Fibroblast of the conjunctiva (primary cell): ENCODE measurements around the gene LZTS2.
"Not testable (repeated sequence)": the region's sequence is repeated elsewhere in the genome, so short reads cannot be mapped to it uniquely, and the experiment has no call there.

Experiments used
- DNase-seq: peaks from one replicate; pipeline ENCODE4 v3.0.0-alpha.2; 2010; ENCODE audit warnings: low read depth

Gene LZTS2

GRCh38 chr10:100999742-101000126, at the start of gene LZTS2:
TSS of gene LZTS2 (plus strand) at chr10:100999808. CDS start at chr10:101002539, 2,731 bp downstream.
- DNase-seq = no peak

- no peak for DNase-seq
Measured at GRCh38 chr10:100960251-100960650, 39.4 kb upstream of the LZTS2 start.

GRCh38 chr10:100962351-100963080, 37.1 kb upstream of the LZTS2 start:
- DNase-seq = no peak

GRCh38 chr10:100963826-100964225, 35.8 kb upstream of the LZTS2 start:
- no peak for DNase-seq

GRCh38 chr10:100965820-100966219, 33.8 kb upstream of the LZTS2 start:
- DNase-seq = no peak

- no peak for DNase-seq
Measured at GRCh38 chr10:100966887-100967286, 32.7 kb upstream of the LZTS2 start.

GRCh38 chr10:100967332-100967731, 32.3 kb upstream of the LZTS2 start:
- no peak for DNase-seq

- no peak for DNase-seq
Measured at GRCh38 chr10:100968062-100968736, 31.4 kb upstream of the LZTS2 start.

GRCh38 chr10:100968863-100969186, 30.8 kb upstream of the LZTS2 start:
- DNase-seq = no peak

- no peak for DNase-seq
Measured at GRCh38 chr10:100969187-100970075, 30.2 kb upstream of the LZTS2 start, which contains the start of gene SEMA4G. TSS of gene SEMA4G (plus strand) at chr10:100969504. CDS start at chr10:100972913, 3,409 bp downstream.

- no peak for DNase-seq
Measured at GRCh38 chr10:100970076-100970913, 29.3 kb upstream of the LZTS2 start.

GRCh38 chr10:100970914-100971811, 28.4 kb upstream of the LZTS2 start:
- DNase-seq = no peak

GRCh38 chr10:100972115-100972903, 27.3 kb upstream of the LZTS2 start:
- no peak for DNase-seq

- DNase-seq = no peak
Measured at GRCh38 chr10:100972904-100973535, 26.6 kb upstream of the LZTS2 start.

- not testable (repeated sequence) for DNase-seq
Measured at GRCh38 chr10:100975397-100975796, 24.2 kb upstream of the LZTS2 start.

- no peak for DNase-seq
Measured at GRCh38 chr10:100976906-100977305, 22.7 kb upstream of the LZTS2 start.

GRCh38 chr10:100977436-100977835, 22.2 kb upstream of the LZTS2 start:
- DNase-seq = no peak

GRCh38 chr10:100978121-100978900, 21.3 kb upstream of the LZTS2 start:
- DNase-seq = no peak

- no peak for DNase-seq
Measured at GRCh38 chr10:100978901-100979195, 20.8 kb upstream of the LZTS2 start.
